ENCODE measurements around the gene KCNQ2. TPM values are rescaled to one million over a fixed set of nuclear protein-coding genes. Genes with fewer than 3 reads are reported as not detected.

Gene KCNQ2
- total RNA-seq, 4 donors from 2014 or later = not detected

- Histone ChIP-seq H3K27ac (no peak overlapping the region), H3K27me3 (peaks cover 0 to 34% of the 10 kb centered on the region in 2 donors), H3K9me3 (no peaks in the 10 kb centered on the region), H3K4me3 (no peak overlapping the region), H3K4me1 (peaks cover 0 to 6% (median 0%) of the 10 kb centered on the region in 4 donors), H3K36me3 (no peaks in the 10 kb centered on the region)
- no peak for TF ChIP-seq POLR2A (IDR thresholded peaks at IDR 0.05)
- no peak for DNase-seq (ENCODE audit: low spot score in 2 of 2)
- 87 to 88% methylated on average over 12 of the region's 12 CpGs for WGBS, 2 donors
Measured at GRCh38 chr20:63351326-63351700, 121.1 kb downstream of the KCNQ2 start.

GRCh38 chr20:63350597-63351325 lies 121.7 kb downstream of the KCNQ2 start:
- H3K36me3 ChIP-seq = no peaks in the 10 kb centered on the region
- no peak overlapping the region for H3K4me3 ChIP-seq
- H3K4me1 ChIP-seq = peaks cover 0 to 8% (median 0%) of the 10 kb centered on the region in 4 donors
- WGBS, 2 donors = 87 to 88% methylated on average over 46 of the region's 46 CpGs
- no peak for DNase-seq (ENCODE audit: low spot score in 2 of 2)
- peaks cover 0 to 39% of the 10 kb centered on the region in 2 donors for H3K27me3 ChIP-seq
- TF ChIP-seq CTCF (IDR thresholded peaks at IDR 0.05) = no peak
- TF ChIP-seq EP300 (IDR thresholded peaks at IDR 0.05) = no peak
- TF ChIP-seq POLR2A (IDR thresholded peaks at IDR 0.05) = no peak
- no peak overlapping the region for H3K27ac ChIP-seq
- H3K9me3 ChIP-seq = no peaks in the 10 kb centered on the region

Other genes starting within 250 kb of the KCNQ2 start
- gene BIRC7, start 236.8 kb downstream of the KCNQ2 start, total RNA-seq = 10 to 100 TPM; 29.4 to 53.1 (median 42.2) TPM
- gene NKAIN4, start 218.2 kb downstream of the KCNQ2 start, total RNA-seq = 1 to 10 TPM; 1.2 to 7.2 (median 3.1) TPM
- gene ARFGAP1, start 199.8 kb downstream of the KCNQ2 start, total RNA-seq = 100 to 1,000 TPM in 1 of 4 donors, 10 to 100 TPM in 3; 55.3 to 124 (median 68.6) TPM
- gene COL20A1, start 179.5 kb downstream of the KCNQ2 start, total RNA-seq = under 1 TPM in 2 of 4 donors, not detected in 2; 0.20 to 0.44 TPM
- gene CHRNA4, start 111.3 kb downstream of the KCNQ2 start, total RNA-seq = 1 to 10 TPM in 1 of 4 donors, under 1 TPM in 1, not detected in 2; 0.20 to 1.5 TPM
- gene EEF1A2, start 26.4 kb upstream of the KCNQ2 start, total RNA-seq = not detected
- gene PPDPF, start 48.1 kb upstream of the KCNQ2 start, total RNA-seq = 100 to 1,000 TPM in 3 of 4 donors, 10 to 100 TPM in 1; 59.0 to 165 (median 119) TPM
- gene PTK6, start 64.7 kb upstream of the KCNQ2 start, total RNA-seq = under 1 TPM in 2 of 4 donors, not detected in 2; 0.21 to 0.90 TPM
- not detected for gene SRMS, start 75.1 kb upstream of the KCNQ2 start, total RNA-seq
- gene FNDC11, start 81.5 kb upstream of the KCNQ2 start, total RNA-seq = 1 to 10 TPM in 1 of 4 donors, under 1 TPM in 2, not detected in 1; 0.21 to 1.4 (median 0.30) TPM
- gene HELZ2, start 101.6 kb upstream of the KCNQ2 start, total RNA-seq = 10 to 100 TPM; 16.3 to 33.7 (median 24.7) TPM
- gene GMEB2, start 154.4 kb upstream of the KCNQ2 start, total RNA-seq = 10 to 100 TPM; 12.5 to 14.7 (median 13.7) TPM
- gene STMN3, start 180.8 kb upstream of the KCNQ2 start, total RNA-seq = 10 to 100 TPM; 12.3 to 26.4 (median 15.5) TPM
- 10 to 100 TPM; 28.2 to 62.4 (median 46.7) TPM for gene RTEL1, start 185.7 kb upstream of the KCNQ2 start, total RNA-seq
- gene TNFRSF6B, start 224.0 kb upstream of the KCNQ2 start, total RNA-seq = 10 to 100 TPM in 3 of 4 donors, 1 to 10 TPM in 1; 8.0 to 61.2 (median 35.9) TPM
- gene ARFRP1, start 235.3 kb upstream of the KCNQ2 start, total RNA-seq = 10 to 100 TPM; 36.9 to 71.1 (median 50.9) TPM
- 10 to 100 TPM; 27.5 to 70.8 (median 40.9) TPM for gene ZGPAT, start 235.4 kb upstream of the KCNQ2 start, total RNA-seq